Hepatocyte (in vitro differentiated cells): Measurements from ENCODE around the gene PKD2L1.

Experiments used
- EZH2 ChIP-seq: fragments of 200-600 bp; sonication (generic); IDR thresholded peaks from 2 replicates; pipeline ENCODE4 v1.6.1; 2016; ENCODE audit warnings: antibody characterized with exemption, mild to moderate bottlenecking, borderline replicate concordance
- EZH2phosphoT487 ChIP-seq: fragments of 200-600 bp; sonication (generic); IDR thresholded peaks from one replicate; pipeline ENCODE4 v1.6.1; 2018; ENCODE audit warnings: antibody characterized with exemption, mild to moderate bottlenecking, low read depth, moderate library complexity; ENCODE audit not compliant: unreplicated experiment, severe bottlenecking

DNA sequence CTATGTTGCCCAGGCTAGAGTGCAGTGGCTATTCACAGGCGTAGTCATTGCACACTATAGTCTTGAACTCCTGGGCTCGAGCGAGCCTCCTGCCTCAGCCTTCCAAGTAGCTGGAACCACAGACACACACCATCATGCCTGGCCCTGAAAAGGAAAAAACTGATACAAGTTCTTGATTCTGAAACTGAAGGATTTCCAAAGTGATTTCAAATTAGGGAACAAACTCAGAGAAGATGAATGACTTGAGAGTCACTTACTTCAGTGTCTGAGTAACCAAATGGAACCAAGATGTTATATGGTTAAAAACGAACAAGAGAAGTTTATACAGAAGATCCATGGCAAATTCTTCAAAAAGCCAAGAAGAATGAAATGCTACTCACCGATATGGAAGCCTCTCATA, 77.0 kb downstream of the PKD2L1 start:
- TF ChIP-seq EZH2phosphoT487 (no peak), EZH2 (no peak)
